DOHH2 (cell line): ENCODE data around the gene ANKLE2.

ENCODE experiments used
- H3F3A ChIP-seq: fragments of 200-600 bp; sonication (generic), shearing (Covaris generic); 2 replicates; pipeline ENCODE4 v1.6.0; 2016; ENCODE audit warnings: antibody characterized with exemption, mild to moderate bottlenecking; ENCODE audit not compliant: control insufficient read depth, insufficient read depth
- H3K27ac ChIP-seq: fragments of 200-600 bp; sonication (generic); 2 replicates; pipeline ENCODE4 v1.5.1; 2014; ENCODE audit warnings: low read depth, mild to moderate bottlenecking, low read length, moderate library complexity
- H3K27me3 ChIP-seq: fragments of 200-600 bp; sonication (generic); 2 replicates; pipeline ENCODE4 v1.6.1; 2014; ENCODE audit warnings: mild to moderate bottlenecking, low read length, mixed read lengths; ENCODE audit not compliant: control insufficient read depth
- H3K36me3 ChIP-seq: fragments of 200-600 bp; sonication (generic); 2 replicates; pipeline ENCODE4 v1.6.1; 2014; ENCODE audit warnings: mild to moderate bottlenecking, low read length, moderate library complexity, mixed read lengths; ENCODE audit not compliant: control insufficient read depth
- H3K4me1 ChIP-seq: fragments of 200-600 bp; sonication (generic); 2 replicates; pipeline ENCODE4 v1.6.1; 2014; ENCODE audit warnings: mild to moderate bottlenecking, low read length, mixed read lengths; ENCODE audit not compliant: control insufficient read depth
- H3K4me2 ChIP-seq: fragments of 200-600 bp; sonication (generic); 2 replicates; pipeline ENCODE4 v1.6.0; 2014; ENCODE audit warnings: mild to moderate bottlenecking, low read length, moderate library complexity
- H3K4me3 ChIP-seq: fragments of 200-600 bp; sonication (generic); 2 replicates; pipeline ENCODE4 v1.5.1; 2014; ENCODE audit warnings: mild to moderate bottlenecking, low read length, mixed read lengths
- H3K79me2 ChIP-seq: fragments of 200-600 bp; sonication (generic); 2 replicates; pipeline ENCODE4 v1.6.1; 2014; ENCODE audit warnings: mild to moderate bottlenecking, low read length, mixed read lengths; ENCODE audit not compliant: control insufficient read depth
- H3K9me2 ChIP-seq: fragments of 200-600 bp; sonication (generic); replicated peaks from 2 replicates; pipeline ENCODE4 v1.6.1; 2014; ENCODE audit warnings: mild to moderate bottlenecking, low read length, mixed read lengths; ENCODE audit not compliant: control insufficient read depth
- H3K9me3 ChIP-seq: fragments of 200-600 bp; sonication (generic); 2 replicates; pipeline ENCODE4 v1.6.1; 2014; ENCODE audit warnings: antibody characterized with exemption, low read length, mixed read lengths; ENCODE audit not compliant: control insufficient read depth, insufficient read depth
- H4K20me1 ChIP-seq: fragments of 200-600 bp; sonication (generic); 2 replicates; pipeline ENCODE4 v1.6.0; 2014; ENCODE audit warnings: low read depth, mild to moderate bottlenecking, antibody characterized with exemption, low read length, moderate library complexity; ENCODE audit not compliant: control insufficient read depth, insufficient read depth
- CTCF ChIP-seq: fragments of 200-600 bp; sonication (generic); IDR thresholded peaks from one replicate; pipeline ENCODE4 v1.5.1; 2014; ENCODE audit warnings: antibody characterized with exemption, mild to moderate bottlenecking, low read depth, low read length; ENCODE audit not compliant: poor library complexity, severe bottlenecking
- EZH2phosphoT487 ChIP-seq: fragments of 200-600 bp; sonication (generic); IDR thresholded peaks from 2 replicates; pipeline ENCODE4 v1.6.1; 2017; ENCODE audit warnings: borderline replicate concordance, mild to moderate bottlenecking, antibody characterized with exemption, low read length, moderate library complexity, mixed read lengths

The ANKLE2 gene

GRCh38 chr12:132774646-132775275 lies 13.1 kb upstream of the ANKLE2 start:
- Histone ChIP-seq H3K9me3 (no peaks in the 10 kb centered on the region), H4K20me1 (no peaks in the 10 kb centered on the region), H3K4me2 (no peak overlapping the region), H3K4me1 (peaks cover 47% of the 10 kb centered on the region), H3K27ac (no peak overlapping the region), H3K79me2 (peaks cover 11% of the 10 kb centered on the region), H3K36me3 (peaks cover 80% of the 10 kb centered on the region), H3K27me3 (no peaks in the 10 kb centered on the region), H3K4me3 (no peak overlapping the region), H3K9me2 (no peaks in the 10 kb centered on the region), H3F3A (peaks cover 39% of the 10 kb centered on the region)
- TF ChIP-seq CTCF (no peak), EZH2phosphoT487 (no peak)

GRCh38 chr12:132774159-132774558 lies 12.5 kb upstream of the ANKLE2 start:
- no peak for TF ChIP-seq CTCF
- no peak for TF ChIP-seq EZH2phosphoT487
- no peak overlapping the region for H3K4me3 ChIP-seq
- H4K20me1 ChIP-seq: no peaks in the 10 kb centered on the region
- H3K27ac ChIP-seq: peak overlapping the region; percentile 95
- H3K27me3 ChIP-seq: no peaks in the 10 kb centered on the region
- H3K79me2 ChIP-seq: peaks cover 17% of the 10 kb centered on the region
- no peak overlapping the region; the same call in 1 of the 2 replicates for H3K4me2 ChIP-seq
- H3K9me2 ChIP-seq: no peaks in the 10 kb centered on the region
- H3K36me3 ChIP-seq: peaks cover 80% of the 10 kb centered on the region
- H3K4me1 ChIP-seq: peaks cover 53% of the 10 kb centered on the region
- peaks cover 45% of the 10 kb centered on the region for H3F3A ChIP-seq
- H3K9me3 ChIP-seq: peaks cover 2% of the 10 kb centered on the region; the same call in 1 of the 2 replicates

- peaks cover 61% of the 10 kb centered on the region for H3K4me1 ChIP-seq
- H3K27ac ChIP-seq: peak overlapping the region; percentile 95
- H3K79me2 ChIP-seq: peaks cover 21% of the 10 kb centered on the region
- H3K4me2 ChIP-seq: peak overlapping the region; percentile 96
- TF ChIP-seq CTCF: no peak
- no peak for TF ChIP-seq EZH2phosphoT487
- H3K27me3 ChIP-seq: no peaks in the 10 kb centered on the region
- H3F3A ChIP-seq: peaks cover 54% of the 10 kb centered on the region
- H3K9me2 ChIP-seq: no peaks in the 10 kb centered on the region
- peaks cover 88% of the 10 kb centered on the region for H3K36me3 ChIP-seq
- no peaks in the 10 kb centered on the region for H4K20me1 ChIP-seq
- peak overlapping the region; percentile 81 for H3K4me3 ChIP-seq
- peaks cover 2% of the 10 kb centered on the region; the same call in 1 of the 2 replicates for H3K9me3 ChIP-seq
Observed at GRCh38 chr12:132773077-132773955, 11.7 kb upstream of the ANKLE2 start.
